HCT116 (cell line): ENCODE measurements around the gene RAB24.

Experiments
- CBX3 ChIP-seq: IDR thresholded peaks from 2 replicates; pipeline ENCODE4 v1.6.1; 2012; ENCODE audit warnings: low read depth
- CEBPB ChIP-seq: IDR thresholded peaks from 2 replicates; pipeline ENCODE4 v1.6.1; 2012; ENCODE audit warnings: low read depth
- EZH2 ChIP-seq: fragments of 200-600 bp; sonication (generic); IDR thresholded peaks from 2 replicates; pipeline ENCODE4 v1.6.1; 2017; ENCODE audit warnings: antibody characterized with exemption, mixed run types
- EZH2phosphoT487 ChIP-seq: fragments of 200-600 bp; IDR thresholded peaks from 2 replicates; pipeline ENCODE4 v1.6.1; 2018; ENCODE audit warnings: antibody characterized with exemption, borderline replicate concordance
- FOSL1 ChIP-seq: IDR thresholded peaks from 2 replicates; pipeline ENCODE4 v1.6.1; 2012; ENCODE audit warnings: low read depth
- POLR2AphosphoS5 ChIP-seq: IDR thresholded peaks from 2 replicates; pipeline ENCODE4 v1.6.1; 2011; ENCODE audit warnings: mild to moderate bottlenecking, low read depth, low read length, moderate library complexity
- RAD21 ChIP-seq: IDR thresholded peaks from 2 replicates; pipeline ENCODE4 v1.6.1; 2012; ENCODE audit warnings: low read depth, mild to moderate bottlenecking
- SIN3A ChIP-seq: IDR thresholded peaks from 2 replicates; pipeline ENCODE4 v1.6.1; 2012; ENCODE audit warnings: low read depth
- YY1 ChIP-seq: IDR thresholded peaks from 2 replicates; pipeline ENCODE4 v1.6.1; 2011; ENCODE audit warnings: low read length, low read depth, moderate library complexity, mild to moderate bottlenecking; ENCODE audit not compliant: insufficient replicate concordance; ENCODE audit errors: extremely low read depth
- ZFX ChIP-seq: fragments of 450-650 bp; IDR thresholded peaks from 2 replicates; pipeline ENCODE4 v1.6.1; 2017
- TF ChIP-seq, protein P1 (sequence below): IDR thresholded peaks from 2 replicates; pipeline ENCODE4 v1.6.1; 2012
- TF ChIP-seq, protein P2 (sequence below), 3 experiments: fragments of 200-600 bp in 1 of 3; sonication (generic) in 1 of 3; IDR thresholded peaks in 2 of 3; conservative IDR thresholded peaks in 1 of 3; 2 replicates each; pipeline ENCODE4 v1.5.1; 2012 to 2017; ENCODE audit warnings: low read depth in 2 of 3, low read length in 2 of 3, antibody characterized with exemption in 1 of 3, borderline replicate concordance in 1 of 3, control low read depth in 1 of 3, mild to moderate bottlenecking in 1 of 3, mixed read lengths in 1 of 3, mixed run types in 1 of 3, moderate library complexity in 1 of 3; ENCODE audit not compliant: insufficient read depth in 1 of 3
- TF ChIP-seq, protein P3 (sequence below): IDR thresholded peaks from 2 replicates; pipeline ENCODE4 v1.6.1; 2011; ENCODE audit warnings: mild to moderate bottlenecking, low read length, moderate library complexity; ENCODE audit not compliant: insufficient replicate concordance; ENCODE audit errors: extremely low read depth
- TF ChIP-seq, protein P4 (sequence below): IDR thresholded peaks from 2 replicates; pipeline ENCODE4 v1.6.1; 2012; ENCODE audit warnings: low read depth

DNA sequence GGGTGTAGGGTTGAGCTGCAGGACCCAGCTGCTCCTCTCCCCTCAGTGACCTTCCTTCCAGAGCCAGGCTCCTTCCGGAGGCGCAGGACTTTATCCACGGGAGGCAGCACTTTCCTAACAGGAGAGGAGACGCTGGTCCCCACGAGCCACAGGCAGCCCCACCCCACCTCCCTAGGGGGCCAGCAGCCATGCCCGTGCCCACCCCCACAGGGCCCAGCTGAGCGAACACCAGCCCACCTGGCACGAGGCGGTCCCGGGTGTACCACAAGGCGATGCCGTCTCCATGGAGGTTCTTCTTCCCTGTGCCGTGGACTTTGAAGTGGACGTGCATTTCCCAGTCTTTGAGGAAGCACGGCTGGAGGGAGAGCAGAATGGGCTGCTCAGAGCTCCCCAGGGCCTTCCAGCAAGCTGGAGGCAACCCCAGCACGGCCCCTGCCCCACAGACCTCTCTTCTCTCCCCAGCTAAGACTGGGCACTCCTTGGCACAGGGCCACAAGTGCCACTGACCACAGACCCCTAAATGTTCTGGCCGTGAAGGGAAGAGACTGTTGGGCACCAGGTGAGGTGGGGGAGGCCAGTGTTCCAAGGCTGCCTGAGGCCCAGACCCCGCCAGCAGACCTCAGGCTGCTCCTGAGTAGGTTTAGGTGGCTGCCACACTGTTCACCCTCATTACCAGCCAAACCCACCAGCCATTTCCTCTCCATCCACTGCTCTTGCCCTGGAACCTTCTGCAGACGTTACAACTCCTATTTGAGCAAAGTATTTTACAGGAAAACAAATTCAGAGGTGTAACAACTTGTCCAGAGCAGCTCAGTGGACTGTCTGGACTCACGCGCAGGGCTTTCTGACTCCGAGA is 35.0 kb upstream of the RAB24 start:
- TF ChIP-seq CEBPB: no peak
- TF ChIP-seq, protein P1, sequence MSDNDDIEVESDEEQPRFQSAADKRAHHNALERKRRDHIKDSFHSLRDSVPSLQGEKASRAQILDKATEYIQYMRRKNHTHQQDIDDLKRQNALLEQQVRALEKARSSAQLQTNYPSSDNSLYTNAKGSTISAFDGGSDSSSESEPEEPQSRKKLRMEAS: no peak
- no peak for TF ChIP-seq EZH2
- no peak for TF ChIP-seq POLR2AphosphoS5
- TF ChIP-seq, protein P2, sequence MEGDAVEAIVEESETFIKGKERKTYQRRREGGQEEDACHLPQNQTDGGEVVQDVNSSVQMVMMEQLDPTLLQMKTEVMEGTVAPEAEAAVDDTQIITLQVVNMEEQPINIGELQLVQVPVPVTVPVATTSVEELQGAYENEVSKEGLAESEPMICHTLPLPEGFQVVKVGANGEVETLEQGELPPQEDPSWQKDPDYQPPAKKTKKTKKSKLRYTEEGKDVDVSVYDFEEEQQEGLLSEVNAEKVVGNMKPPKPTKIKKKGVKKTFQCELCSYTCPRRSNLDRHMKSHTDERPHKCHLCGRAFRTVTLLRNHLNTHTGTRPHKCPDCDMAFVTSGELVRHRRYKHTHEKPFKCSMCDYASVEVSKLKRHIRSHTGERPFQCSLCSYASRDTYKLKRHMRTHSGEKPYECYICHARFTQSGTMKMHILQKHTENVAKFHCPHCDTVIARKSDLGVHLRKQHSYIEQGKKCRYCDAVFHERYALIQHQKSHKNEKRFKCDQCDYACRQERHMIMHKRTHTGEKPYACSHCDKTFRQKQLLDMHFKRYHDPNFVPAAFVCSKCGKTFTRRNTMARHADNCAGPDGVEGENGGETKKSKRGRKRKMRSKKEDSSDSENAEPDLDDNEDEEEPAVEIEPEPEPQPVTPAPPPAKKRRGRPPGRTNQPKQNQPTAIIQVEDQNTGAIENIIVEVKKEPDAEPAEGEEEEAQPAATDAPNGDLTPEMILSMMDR (IDR thresholded peaks at IDR 0.05 in 2 of 3, conservative IDR thresholded peaks at IDR 0.05 in 1 of 3; ENCODE audit: borderline replicate concordance in 1 of 3, insufficient read depth in 1 of 3, low read depth in 2 of 3, low read length in 2 of 3): no peak
- TF ChIP-seq SIN3A: no peak
- TF ChIP-seq FOSL1: no peak
- TF ChIP-seq YY1: no peak
- no peak for TF ChIP-seq CBX3
- TF ChIP-seq RAD21: no peak
- TF ChIP-seq, protein P3, sequence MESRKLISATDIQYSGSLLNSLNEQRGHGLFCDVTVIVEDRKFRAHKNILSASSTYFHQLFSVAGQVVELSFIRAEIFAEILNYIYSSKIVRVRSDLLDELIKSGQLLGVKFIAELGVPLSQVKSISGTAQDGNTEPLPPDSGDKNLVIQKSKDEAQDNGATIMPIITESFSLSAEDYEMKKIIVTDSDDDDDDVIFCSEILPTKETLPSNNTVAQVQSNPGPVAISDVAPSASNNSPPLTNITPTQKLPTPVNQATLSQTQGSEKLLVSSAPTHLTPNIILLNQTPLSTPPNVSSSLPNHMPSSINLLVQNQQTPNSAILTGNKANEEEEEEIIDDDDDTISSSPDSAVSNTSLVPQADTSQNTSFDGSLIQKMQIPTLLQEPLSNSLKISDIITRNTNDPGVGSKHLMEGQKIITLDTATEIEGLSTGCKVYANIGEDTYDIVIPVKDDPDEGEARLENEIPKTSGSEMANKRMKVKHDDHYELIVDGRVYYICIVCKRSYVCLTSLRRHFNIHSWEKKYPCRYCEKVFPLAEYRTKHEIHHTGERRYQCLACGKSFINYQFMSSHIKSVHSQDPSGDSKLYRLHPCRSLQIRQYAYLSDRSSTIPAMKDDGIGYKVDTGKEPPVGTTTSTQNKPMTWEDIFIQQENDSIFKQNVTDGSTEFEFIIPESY: no peak
- TF ChIP-seq EZH2phosphoT487: no peak
- TF ChIP-seq, protein P4, sequence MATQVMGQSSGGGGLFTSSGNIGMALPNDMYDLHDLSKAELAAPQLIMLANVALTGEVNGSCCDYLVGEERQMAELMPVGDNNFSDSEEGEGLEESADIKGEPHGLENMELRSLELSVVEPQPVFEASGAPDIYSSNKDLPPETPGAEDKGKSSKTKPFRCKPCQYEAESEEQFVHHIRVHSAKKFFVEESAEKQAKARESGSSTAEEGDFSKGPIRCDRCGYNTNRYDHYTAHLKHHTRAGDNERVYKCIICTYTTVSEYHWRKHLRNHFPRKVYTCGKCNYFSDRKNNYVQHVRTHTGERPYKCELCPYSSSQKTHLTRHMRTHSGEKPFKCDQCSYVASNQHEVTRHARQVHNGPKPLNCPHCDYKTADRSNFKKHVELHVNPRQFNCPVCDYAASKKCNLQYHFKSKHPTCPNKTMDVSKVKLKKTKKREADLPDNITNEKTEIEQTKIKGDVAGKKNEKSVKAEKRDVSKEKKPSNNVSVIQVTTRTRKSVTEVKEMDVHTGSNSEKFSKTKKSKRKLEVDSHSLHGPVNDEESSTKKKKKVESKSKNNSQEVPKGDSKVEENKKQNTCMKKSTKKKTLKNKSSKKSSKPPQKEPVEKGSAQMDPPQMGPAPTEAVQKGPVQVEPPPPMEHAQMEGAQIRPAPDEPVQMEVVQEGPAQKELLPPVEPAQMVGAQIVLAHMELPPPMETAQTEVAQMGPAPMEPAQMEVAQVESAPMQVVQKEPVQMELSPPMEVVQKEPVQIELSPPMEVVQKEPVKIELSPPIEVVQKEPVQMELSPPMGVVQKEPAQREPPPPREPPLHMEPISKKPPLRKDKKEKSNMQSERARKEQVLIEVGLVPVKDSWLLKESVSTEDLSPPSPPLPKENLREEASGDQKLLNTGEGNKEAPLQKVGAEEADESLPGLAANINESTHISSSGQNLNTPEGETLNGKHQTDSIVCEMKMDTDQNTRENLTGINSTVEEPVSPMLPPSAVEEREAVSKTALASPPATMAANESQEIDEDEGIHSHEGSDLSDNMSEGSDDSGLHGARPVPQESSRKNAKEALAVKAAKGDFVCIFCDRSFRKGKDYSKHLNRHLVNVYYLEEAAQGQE: no peak
- no peak for TF ChIP-seq ZFX
